ENCODE results near the gene UPF2.

The UPF2 gene

GRCh38 chr10:11876324-11876723 lies 166.3 kb downstream of the UPF2 start:
- intact Hi-C loops (cut with micrococcal nuclease): no loop called here
- Mint-ChIP-seq H3K27ac (peak overlapping the region; percentile 13), H3K4me1 (ENCODE audit: low read depth) (peaks cover 34% of the 10 kb centered on the region), H3K27me3 (no peaks in the 10 kb centered on the region), H3K9me3 (no peaks in the 10 kb centered on the region), H3K36me3 (ENCODE audit: low read depth) (no peaks in the 10 kb centered on the region), H3K4me3 (no peak overlapping the region)

- intact Hi-C loops (cut with micrococcal nuclease): no loop called here
- Mint-ChIP-seq H3K36me3 (ENCODE audit: low read depth) (no peaks in the 10 kb centered on the region), H3K27me3 (no peaks in the 10 kb centered on the region), H3K9me3 (no peaks in the 10 kb centered on the region), H3K27ac (no peak overlapping the region), H3K4me3 (no peak overlapping the region), H3K4me1 (ENCODE audit: low read depth) (peaks cover 36% of the 10 kb centered on the region)
Measured at GRCh38 chr10:11875494-11876281, 166.9 kb downstream of the UPF2 start.

GRCh38 chr10:11874568-11875493 lies 167.8 kb downstream of the UPF2 start:
- Mint-ChIP-seq H3K27me3 (no peaks in the 10 kb centered on the region), H3K4me3 (peak overlapping the region; percentile 34), H3K27ac (no peak overlapping the region), H3K36me3 (ENCODE audit: low read depth) (no peaks in the 10 kb centered on the region), H3K9me3 (no peaks in the 10 kb centered on the region), H3K4me1 (ENCODE audit: low read depth) (peaks cover 36% of the 10 kb centered on the region)
- intact Hi-C loops (cut with micrococcal nuclease): no loop called here

GRCh38 chr10:11871466-11871865 lies 171.1 kb downstream of the UPF2 start:
- Mint-ChIP-seq H3K27me3 (no peaks in the 10 kb centered on the region), H3K27ac (no peak overlapping the region), H3K4me1 (ENCODE audit: low read depth) (peaks cover 28% of the 10 kb centered on the region), H3K36me3 (ENCODE audit: low read depth) (no peaks in the 10 kb centered on the region), H3K4me3 (no peak overlapping the region), H3K9me3 (no peaks in the 10 kb centered on the region)
- intact Hi-C loops (cut with micrococcal nuclease): no loop called here

- H3K27me3 Mint-ChIP-seq: no peaks in the 10 kb centered on the region
- H3K9me3 Mint-ChIP-seq: no peaks in the 10 kb centered on the region
- peaks cover 23% of the 10 kb centered on the region for H3K4me1 Mint-ChIP-seq (ENCODE audit: low read depth)
- no peak overlapping the region for H3K27ac Mint-ChIP-seq
- H3K4me3 Mint-ChIP-seq: no peak overlapping the region
- no peaks in the 10 kb centered on the region for H3K36me3 Mint-ChIP-seq (ENCODE audit: low read depth)
- intact Hi-C loops (cut with micrococcal nuclease): no loop called here
Measured at GRCh38 chr10:11870900-11871400, 171.7 kb downstream of the UPF2 start.

DNA sequence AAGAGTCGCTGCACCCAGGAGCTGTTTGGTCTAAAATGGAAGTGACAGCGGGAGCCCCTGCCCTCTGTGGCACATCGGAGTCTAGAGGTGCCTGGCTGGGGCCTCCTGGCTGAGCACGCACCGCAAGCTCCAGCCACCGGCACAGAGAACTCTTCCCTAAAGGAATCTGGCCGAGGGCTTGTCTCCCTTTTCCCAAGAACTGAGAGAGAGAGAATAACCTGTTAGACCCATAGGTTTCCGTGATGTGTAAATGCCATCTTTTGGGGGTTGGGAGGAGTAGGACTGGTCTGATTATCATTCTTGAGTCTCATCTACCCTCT lies 172.2 kb downstream of the UPF2 start:
- no peak overlapping the region for H3K4me3 Mint-ChIP-seq
- H3K9me3 Mint-ChIP-seq: no peaks in the 10 kb centered on the region
- intact Hi-C loops (cut with micrococcal nuclease): no loop called here
- no peaks in the 10 kb centered on the region for H3K27me3 Mint-ChIP-seq
- H3K4me1 Mint-ChIP-seq (ENCODE audit: low read depth): peaks cover 17% of the 10 kb centered on the region
- H3K36me3 Mint-ChIP-seq (ENCODE audit: low read depth): no peaks in the 10 kb centered on the region
- no peak overlapping the region for H3K27ac Mint-ChIP-seq
